Heart left ventricle (tissue), 13 donors: Measurements from ENCODE around the gene RBMXL3.

Experiments
- CTCF ChIP-seq, 12 donors: fragments of 200-600 bp; sonication (generic) in 4 of 12; IDR thresholded peaks; one replicate each; pipeline versions ENCODE4 v1.5.0 to v1.8.0; 2018 to 2022; ENCODE audit warnings: antibody characterized with exemption in 12 of 12, mild to moderate bottlenecking in 5 of 12
- POLR2A ChIP-seq, 2 donors: fragments of 450-650 bp; IDR thresholded peaks; one replicate each; pipeline ENCODE4 v1.6.1; 2017; ENCODE audit warnings: antibody characterized with exemption in 2 of 2, mild to moderate bottlenecking in 2 of 2, moderate library complexity in 2 of 2
- donor health status: ischemic (EF 13 %, LVEDD 7.1; RV severe dilation, severe dysfunction).
- donor health status: DM: no; HTN: yes; CAD: no.
- donor health status: DM: no; HTN: no; CAD: no.
- donor health status: ischemic (EF 25% LVEDD 6.9; RV normal size, moderate dysfunction).
- donor health status: ischemic (EF 25% LVEDD 5.7; RV mildly dilated, moderate dysfunction).
- donor health status: ischemic (EF 35%, LVEDD 5.7; RV mildly dilated, moderate dysfunction).
- donor health status: nonischemic (EF 11% LVEDD 7.7; RV severe dilation, severe dysfunction).
- donor health status: DM: yes; HTN: yes; CAD: no.
- donor health status: PGD.
- donor health status: ischemic (EF 29% LVEDD 5.4; RV normal size, mild dysfunction).
- donor health status: nonischemic (EF 23%, LVEDD 6.1; RV moderate dilation, normal function).

DNA sequence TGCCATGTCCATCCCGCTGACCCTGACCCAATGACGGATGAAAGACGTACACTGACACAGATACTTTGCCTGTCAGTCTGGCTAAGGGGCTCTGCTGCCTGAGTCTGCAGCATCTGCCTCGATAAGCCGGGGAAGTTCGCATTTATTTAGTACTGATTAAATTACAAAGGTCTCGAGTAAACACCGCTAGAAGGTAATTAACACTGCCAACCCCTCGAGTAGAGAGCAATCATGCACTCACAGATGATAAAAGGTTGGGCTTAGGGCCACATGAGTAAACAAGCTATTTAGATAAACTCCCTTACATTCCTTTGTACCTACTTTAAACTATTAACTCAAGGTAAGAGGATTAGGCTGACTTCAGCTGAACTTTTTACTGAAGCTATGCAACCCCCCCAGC lies 16.0 kb upstream of the RBMXL3 start:
- TF ChIP-seq POLR2A (IDR thresholded peaks at IDR 0.05) (no peak), CTCF (IDR thresholded peaks at IDR 0.05) (no peak)
